BLaER1 treated with 17β-estradiol and CSF1 and Interleukin-3, amounts not matched to agents 10 nM and 100 nM (cell line): ENCODE measurements around the gene RRP15.

Source experiments
- H3K27ac ChIP-seq, 11 experiments: shearing (Covaris generic); formaldehyde crosslinking; 2 replicates each; pipeline ENCODE4 v1.8.1; 2022
- H3K27me3 ChIP-seq, 11 experiments: shearing (Covaris generic); formaldehyde crosslinking; 2 replicates each; pipeline ENCODE4 v1.8.1; 2022
- H3K36me3 ChIP-seq, 11 experiments: shearing (Covaris generic); formaldehyde crosslinking; 2 replicates each; pipeline ENCODE4 v1.8.1; 2022
- H3K4me1 ChIP-seq, 10 experiments: shearing (Covaris generic); formaldehyde crosslinking; 2 replicates each; pipeline ENCODE4 v1.8.1; 2022
- H3K4me2 ChIP-seq, 11 experiments: shearing (Covaris generic); formaldehyde crosslinking; 2 replicates each; pipeline ENCODE4 v1.8.1; 2022
- H3K4me3 ChIP-seq, 10 experiments: shearing (Covaris generic); formaldehyde crosslinking; 2 replicates each; pipeline ENCODE4 v1.8.1; 2022
- H3K9ac ChIP-seq, 11 experiments: shearing (Covaris generic); formaldehyde crosslinking; 2 replicates each; pipeline ENCODE4 v1.8.1; 2022
- H3K9me3 ChIP-seq, 11 experiments: shearing (Covaris generic); formaldehyde crosslinking; replicated peaks in 1 of 11; 2 replicates each; pipeline ENCODE4 v1.8.1; 2022
- H4K20me1 ChIP-seq, 11 experiments: shearing (Covaris generic); formaldehyde crosslinking; 2 replicates each; pipeline ENCODE4 v1.8.1; 2022
- Cebpa-rat ChIP-seq, 11 experiments: shearing (Covaris generic); IDR thresholded peaks; 2 replicates each; pipeline ENCODE4 v1.8.1; 2022

Gene RRP15

GRCh38 chr1:218322762-218323161 lies 37.7 kb downstream of the RRP15 start:
- Histone ChIP-seq H3K4me2 (no peak overlapping the region), H3K36me3 (peaks cover 21 to 62% (median 37%) of the 10 kb centered on the region in 11 experiments), H3K4me1 (no peaks in the 10 kb centered on the region), H3K27me3 (no peaks in the 10 kb centered on the region), H4K20me1 (peaks cover 0 to 41% (median 3%) of the 10 kb centered on the region in 11 experiments; a peak in 8 of 22 replicates), H3K27ac (no peak overlapping the region), H3K4me3 (no peak overlapping the region), H3K9me3 (no peaks in the 10 kb centered on the region), H3K9ac (no peak overlapping the region)
- no peak for TF ChIP-seq Cebpa-rat (IDR thresholded peaks at IDR 0.05)

GRCh38 chr1:218323568-218324225 lies 38.6 kb downstream of the RRP15 start:
- Histone ChIP-seq H3K27me3 (no peaks in the 10 kb centered on the region), H3K27ac (no peak overlapping the region), H4K20me1 (peaks cover 0 to 44% (median 3%) of the 10 kb centered on the region in 11 experiments; a peak in 8 of 22 replicates), H3K36me3 (peaks cover 21 to 55% (median 33%) of the 10 kb centered on the region in 11 experiments), H3K4me1 (no peaks in the 10 kb centered on the region), H3K9me3 (no peaks in the 10 kb centered on the region), H3K4me3 (no peak overlapping the region), H3K9ac (no peak overlapping the region), H3K4me2 (no peak overlapping the region)
- no peak for TF ChIP-seq Cebpa-rat (IDR thresholded peaks at IDR 0.05)

GRCh38 chr1:218324226-218324580 lies 39.1 kb downstream of the RRP15 start:
- TF ChIP-seq Cebpa-rat (IDR thresholded peaks at IDR 0.05): no peak
- Histone ChIP-seq H3K36me3 (peaks cover 21 to 50% (median 28%) of the 10 kb centered on the region in 11 experiments), H3K4me1 (no peaks in the 10 kb centered on the region), H3K4me3 (no peak overlapping the region), H3K9ac (no peak overlapping the region), H4K20me1 (peaks cover 0 to 50% (median 7%) of the 10 kb centered on the region in 11 experiments; a peak in 9 of 22 replicates), H3K27me3 (no peaks in the 10 kb centered on the region), H3K27ac (no peak overlapping the region), H3K4me2 (no peak overlapping the region), H3K9me3 (no peaks in the 10 kb centered on the region)

- TF ChIP-seq Cebpa-rat (IDR thresholded peaks at IDR 0.05): no peak
- H3K27ac ChIP-seq: no peak overlapping the region
- H3K4me3 ChIP-seq: no peak overlapping the region
- H3K4me1 ChIP-seq: no peaks in the 10 kb centered on the region
- peaks cover 7 to 43% (median 26%) of the 10 kb centered on the region in 11 experiments; a peak in 21 of 22 replicates for H3K36me3 ChIP-seq
- no peak overlapping the region for H3K9ac ChIP-seq
- H3K4me2 ChIP-seq: no peak overlapping the region
- H4K20me1 ChIP-seq: peaks cover 0 to 36% (median 11%) of the 10 kb centered on the region in 11 experiments; a peak in 11 of 22 replicates
- no peaks in the 10 kb centered on the region for H3K9me3 ChIP-seq
- H3K27me3 ChIP-seq: no peaks in the 10 kb centered on the region
These were observed 43.7 kb downstream of the RRP15 start for GRCh38 chr1:218328769-218329168.

GRCh38 chr1:218330043-218330623 lies 45.0 kb downstream of the RRP15 start:
- no peaks in the 10 kb centered on the region for H3K9me3 ChIP-seq
- peaks cover 0 to 31% (median 15%) of the 10 kb centered on the region in 11 experiments; a peak in 9 of 22 replicates for H3K36me3 ChIP-seq
- no peak overlapping the region for H3K27ac ChIP-seq
- H3K4me3 ChIP-seq: no peak overlapping the region
- H3K27me3 ChIP-seq: no peaks in the 10 kb centered on the region
- H4K20me1 ChIP-seq: peaks cover 0 to 22% (median 8%) of the 10 kb centered on the region in 11 experiments; a peak in 9 of 22 replicates
- no peaks in the 10 kb centered on the region for H3K4me1 ChIP-seq
- H3K4me2 ChIP-seq: no peak overlapping the region
- no peak for TF ChIP-seq Cebpa-rat (IDR thresholded peaks at IDR 0.05)
- H3K9ac ChIP-seq: no peak overlapping the region

- TF ChIP-seq Cebpa-rat (IDR thresholded peaks at IDR 0.05): no peak
- H3K27me3 ChIP-seq: no peaks in the 10 kb centered on the region
- H3K4me3 ChIP-seq: no peak overlapping the region
- peaks cover 0 to 20% (median 4%) of the 10 kb centered on the region in 11 experiments; a peak in 9 of 22 replicates for H4K20me1 ChIP-seq
- H3K36me3 ChIP-seq: peaks cover 0 to 27% (median 10%) of the 10 kb centered on the region in 11 experiments; a peak in 9 of 22 replicates
- H3K9me3 ChIP-seq: no peaks in the 10 kb centered on the region
- H3K27ac ChIP-seq: no peak overlapping the region
- H3K4me2 ChIP-seq: no peak overlapping the region
- H3K9ac ChIP-seq: no peak overlapping the region
- H3K4me1 ChIP-seq: no peaks in the 10 kb centered on the region
These were observed 47.3 kb downstream of the RRP15 start for GRCh38 chr1:218332416-218332815.

GRCh38 chr1:218336328-218336727 lies 51.2 kb downstream of the RRP15 start:
- peaks cover 0 to 20% (median 10%) of the 10 kb centered on the region in 11 experiments; a peak in 9 of 22 replicates for H3K36me3 ChIP-seq
- no peak overlapping the region for H3K4me2 ChIP-seq
- no peak overlapping the region for H3K4me3 ChIP-seq
- no peaks in the 10 kb centered on the region for H3K4me1 ChIP-seq
- H4K20me1 ChIP-seq: peaks cover 0 to 8% (median 0%) of the 10 kb centered on the region in 11 experiments; a peak in 2 of 22 replicates
- H3K9me3 ChIP-seq: no peaks in the 10 kb centered on the region
- H3K9ac ChIP-seq: no peak overlapping the region
- no peak overlapping the region for H3K27ac ChIP-seq
- peaks cover 0 to 4% (median 0%) of the 10 kb centered on the region in 11 experiments; a peak in 2 of 22 replicates for H3K27me3 ChIP-seq
- TF ChIP-seq Cebpa-rat (IDR thresholded peaks at IDR 0.05): no peak

- Histone ChIP-seq H3K36me3 (peaks cover 0 to 7% (median 0%) of the 10 kb centered on the region in 11 experiments; a peak in 2 of 22 replicates), H3K4me3 (no peak overlapping the region), H3K27me3 (peaks cover 19 to 29% (median 24%) of the 10 kb centered on the region in 11 experiments), H3K9me3 (no peaks in the 10 kb centered on the region), H4K20me1 (peaks cover 0 to 8% (median 0%) of the 10 kb centered on the region in 11 experiments; a peak in 2 of 22 replicates), H3K4me1 (no peaks in the 10 kb centered on the region), H3K27ac (no peak overlapping the region), H3K9ac (no peak overlapping the region), H3K4me2 (no peak overlapping the region)
- TF ChIP-seq Cebpa-rat (IDR thresholded peaks at IDR 0.05): no peak
These were observed 54.3 kb downstream of the RRP15 start for GRCh38 chr1:218339267-218339831.

GRCh38 chr1:218341325-218341724 lies 56.2 kb downstream of the RRP15 start:
- no peak for TF ChIP-seq Cebpa-rat (IDR thresholded peaks at IDR 0.05)
- Histone ChIP-seq H4K20me1 (peaks cover 0 to 26% (median 18%) of the 10 kb centered on the region in 11 experiments; a peak in 15 of 22 replicates), H3K27me3 (peaks cover 39 to 49% (median 44%) of the 10 kb centered on the region in 11 experiments), H3K4me3 (no peak overlapping the region), H3K9me3 (no peaks in the 10 kb centered on the region), H3K36me3 (peaks cover 0 to 2% (median 0%) of the 10 kb centered on the region in 11 experiments; a peak in 1 of 22 replicates), H3K4me2 (no peak overlapping the region), H3K9ac (no peak overlapping the region), H3K4me1 (peaks cover 15 to 19% (median 18%) of the 10 kb centered on the region in 10 experiments), H3K27ac (no peak overlapping the region)
